Hepatocyte (in vitro differentiated cells): ENCODE measurements around the gene EPGN.

ENCODE experiments used
- CTCF ChIP-seq: fragments of 200-600 bp; sonication (generic); IDR thresholded peaks from 2 replicates; pipeline ENCODE4 v1.5.1; 2016; ENCODE audit warnings: antibody characterized with exemption, mild to moderate bottlenecking; ENCODE audit not compliant: poor library complexity
- EZH2 ChIP-seq: fragments of 200-600 bp; sonication (generic); IDR thresholded peaks from 2 replicates; pipeline ENCODE4 v1.6.1; 2016; ENCODE audit warnings: antibody characterized with exemption, mild to moderate bottlenecking, borderline replicate concordance

- TF ChIP-seq CTCF (no peak), EZH2 (no peak)
These were observed 35.8 kb downstream of the EPGN start for GRCh38 chr4:74344031-74344430.
